ENCODE results near the gene ERC1. TPM values are rescaled to one million over a fixed set of nuclear protein-coding genes. Genes with fewer than 3 reads are reported as not detected.
A peak's percentile ranks its signal among the peaks of the same experiment; 100 is the strongest.

ERC1 gene
- total and polyA plus RNA-seq, 9 of the 15 experiments (the other 6 are each of a cell fraction or from before 2014, with no cell fraction given), result 0.74 to 11.8 (median 4.8) TPM

DNA sequence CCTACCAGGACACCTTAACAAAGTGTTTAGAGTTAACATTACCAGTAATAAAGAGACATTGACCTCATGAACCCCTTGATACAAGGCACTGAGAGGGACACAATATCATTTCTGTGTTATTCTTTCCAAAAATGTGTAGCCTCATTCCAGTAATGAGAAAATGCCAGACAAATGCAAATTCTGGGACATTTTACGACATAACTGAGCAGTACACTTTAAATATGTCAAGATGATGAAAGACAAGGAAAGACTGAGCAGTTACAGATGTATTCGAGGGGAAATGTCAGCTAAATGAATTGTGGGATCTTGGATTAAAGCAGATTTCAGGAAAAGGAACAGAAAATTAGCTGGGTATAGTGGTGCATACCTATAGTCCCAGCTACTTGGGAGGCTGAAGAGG lies 255.6 kb downstream of the ERC1 start (continued):
- TF ChIP-seq MYNN (IDR thresholded peaks at IDR 0.05) (no peak), MYNN (CRISPR knock-in tag; IDR thresholded peaks at IDR 0.05) (no peak), EP300 (IDR thresholded peaks at IDR 0.05; ENCODE audit: low read length) (peak; percentile 9; the same call in 1 of the 2 replicates), ZFP36 (IDR thresholded peaks at IDR 0.05; ENCODE audit: low read depth, low read length, partially characterized antibody) (no peak), ZFPM2 (CRISPR knock-in tag; IDR thresholded peaks at IDR 0.05) (no peak), PTRF (tag; IDR thresholded peaks at IDR 0.05) (no peak)
- TF ChIP-seq, protein P1, sequence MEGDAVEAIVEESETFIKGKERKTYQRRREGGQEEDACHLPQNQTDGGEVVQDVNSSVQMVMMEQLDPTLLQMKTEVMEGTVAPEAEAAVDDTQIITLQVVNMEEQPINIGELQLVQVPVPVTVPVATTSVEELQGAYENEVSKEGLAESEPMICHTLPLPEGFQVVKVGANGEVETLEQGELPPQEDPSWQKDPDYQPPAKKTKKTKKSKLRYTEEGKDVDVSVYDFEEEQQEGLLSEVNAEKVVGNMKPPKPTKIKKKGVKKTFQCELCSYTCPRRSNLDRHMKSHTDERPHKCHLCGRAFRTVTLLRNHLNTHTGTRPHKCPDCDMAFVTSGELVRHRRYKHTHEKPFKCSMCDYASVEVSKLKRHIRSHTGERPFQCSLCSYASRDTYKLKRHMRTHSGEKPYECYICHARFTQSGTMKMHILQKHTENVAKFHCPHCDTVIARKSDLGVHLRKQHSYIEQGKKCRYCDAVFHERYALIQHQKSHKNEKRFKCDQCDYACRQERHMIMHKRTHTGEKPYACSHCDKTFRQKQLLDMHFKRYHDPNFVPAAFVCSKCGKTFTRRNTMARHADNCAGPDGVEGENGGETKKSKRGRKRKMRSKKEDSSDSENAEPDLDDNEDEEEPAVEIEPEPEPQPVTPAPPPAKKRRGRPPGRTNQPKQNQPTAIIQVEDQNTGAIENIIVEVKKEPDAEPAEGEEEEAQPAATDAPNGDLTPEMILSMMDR (IDR thresholded peaks at IDR 0.05 in 2 of 3, conservative IDR thresholded peaks at IDR 0.05 in 1 of 3; ENCODE audit: insufficient read depth in 2 of 3, low read depth in 1 of 3, low read length in 3 of 3), result no peak
- TF ChIP-seq, protein P2, sequence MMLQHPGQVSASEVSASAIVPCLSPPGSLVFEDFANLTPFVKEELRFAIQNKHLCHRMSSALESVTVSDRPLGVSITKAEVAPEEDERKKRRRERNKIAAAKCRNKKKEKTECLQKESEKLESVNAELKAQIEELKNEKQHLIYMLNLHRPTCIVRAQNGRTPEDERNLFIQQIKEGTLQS (IDR thresholded peaks at IDR 0.05), result peak; percentile 60; the same call in 1 of the 2 replicates
- TF ChIP-seq, protein P2 (CRISPR knock-in tag; conservative IDR thresholded peaks at IDR 0.05), result no peak

DNA sequence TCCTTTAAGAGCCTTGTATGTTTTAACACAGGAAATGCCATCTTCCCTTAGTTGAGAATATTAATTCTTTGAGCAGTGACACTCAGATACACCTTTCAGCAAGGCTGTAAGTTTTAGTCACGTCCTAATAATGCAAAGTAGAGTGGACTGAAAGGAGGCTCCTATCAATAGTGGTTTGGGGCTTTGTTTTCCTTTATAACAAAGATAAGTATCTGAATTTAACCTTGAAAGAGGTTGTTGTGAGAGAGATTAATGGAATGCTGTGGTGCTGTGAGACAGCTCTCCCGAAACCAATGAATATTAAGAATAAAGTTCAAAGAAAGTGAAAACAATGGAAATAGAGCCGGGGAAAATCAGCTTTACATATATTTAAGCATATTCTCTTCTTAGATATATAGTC lies 259.6 kb downstream of the ERC1 start:
- H3K4me2 ChIP-seq (ENCODE audit: insufficient read depth, low read length), result no peak overlapping the region
- H3K36me3 ChIP-seq (ENCODE audit: control insufficient read depth, insufficient read depth, low read length), result no peaks in the 10 kb centered on the region
- H3K9me1 ChIP-seq (ENCODE audit: control insufficient read depth, insufficient read depth, low read length), result no peaks in the 10 kb centered on the region
- H3K27ac ChIP-seq (ENCODE audit: extremely low read depth, low read depth, low read length), result no peak overlapping the region
- H3K9ac ChIP-seq (ENCODE audit: insufficient read depth in 1 of 2, low read depth in 2 of 2, low read length in 2 of 2), result no peak overlapping the region
- DNase-seq (ENCODE audit: extremely low read depth in 1 of 4, low spot score in 3 of 4), result no peak
- 73% methylated on average over 3 of the region's 3 CpGs for WGBS (ENCODE audit: insufficient coverage, low coverage, missing lambda C conversion rate)
- FAIRE-seq, result no peak
- H3K79me2 ChIP-seq (ENCODE audit: control insufficient read depth, insufficient read depth, low read length), result no peaks in the 10 kb centered on the region
- CTCF ChIA-PET (ENCODE audit: low intra/inter-chr PET ratio), result interaction anchor here (0.6 kb wide), 1 partner anchor 43 kb away, joined by 6 read pairs; no protein-coding TSS in a partner anchor
- no peak for ATAC-seq
- H3K4me3 ChIP-seq, result no peak overlapping the region
- in situ Hi-C loops (cut with MboI), result no loop called here
- BruUV-seq (replicated peaks), result no TSS peak
- no peaks in the 10 kb centered on the region for H3K4me1 ChIP-seq (replicated peaks in 1 of 2; ENCODE audit: control insufficient read depth in 2 of 2, insufficient read depth in 2 of 2, low read length in 2 of 2)
- no peaks in the 10 kb centered on the region for H3K9me3 ChIP-seq (replicated peaks; ENCODE audit: control insufficient read depth, insufficient read depth, low read depth, low read length)
- H4K20me1 ChIP-seq (replicated peaks; ENCODE audit: control insufficient read depth, insufficient read depth, low read length), result no peaks in the 10 kb centered on the region
- no peaks in the 10 kb centered on the region for H3K27me3 ChIP-seq (ENCODE audit: control insufficient read depth in 2 of 2, insufficient read depth in 2 of 2, low read length in 2 of 2)
- no peak overlapping the region for H2AFZ ChIP-seq (ENCODE audit: low read depth, low read length)
- POLR2A ChIA-PET, result no interaction called here
- intact Hi-C loops (cut with micrococcal nuclease), result no loop called here
- TF ChIP-seq ZKSCAN1 (IDR thresholded peaks at IDR 0.05; ENCODE audit: low read depth, low read length) (no peak), MYNN (IDR thresholded peaks at IDR 0.05) (no peak), MYNN (CRISPR knock-in tag; IDR thresholded peaks at IDR 0.05) (no peak), NFRKB (IDR thresholded peaks at IDR 0.05; ENCODE audit: low read depth) (no peak), ZNF197 (CRISPR knock-in tag; IDR thresholded peaks at IDR 0.05; ENCODE audit: low read depth) (no peak), TARDBP (IDR thresholded peaks at IDR 0.05) (no peak), PTBP1 (IDR thresholded peaks at IDR 0.05; ENCODE audit: low read depth, low read length) (no peak), ASH1L (IDR thresholded peaks at IDR 0.05; ENCODE audit: borderline replicate concordance, low read depth, partially characterized antibody) (no peak), TCF3 (CRISPR knock-in tag; IDR thresholded peaks at IDR 0.05) (no peak), ZNF212 (CRISPR knock-in tag; IDR thresholded peaks at IDR 0.05) (no peak), NELFE (IDR thresholded peaks at IDR 0.05; ENCODE audit: insufficient read depth, insufficient read length) (no peak), POLR3A (IDR thresholded peaks at IDR 0.05; ENCODE audit: borderline replicate concordance, extremely low read depth, insufficient read depth, insufficient read length) (no peak), LCOR (CRISPR knock-in tag; IDR thresholded peaks at IDR 0.05) (no peak), CBFA2T2 (conservative IDR thresholded peaks at IDR 0.05) (no peak)
- TF ChIP-seq, protein P3, sequence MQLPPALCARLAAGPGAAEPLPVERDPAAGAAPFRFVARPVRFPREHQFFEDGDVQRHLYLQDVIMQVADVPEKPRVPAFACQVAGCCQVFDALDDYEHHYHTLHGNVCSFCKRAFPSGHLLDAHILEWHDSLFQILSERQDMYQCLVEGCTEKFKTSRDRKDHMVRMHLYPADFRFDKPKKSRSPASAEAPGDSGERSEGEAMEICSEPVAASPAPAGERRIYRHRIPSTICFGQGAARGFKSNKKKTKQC (CRISPR knock-in tag; IDR thresholded peaks at IDR 0.05), result no peak

Measured in K562 (cell line).